ENCODE data around the gene TBRG4. TPM values are rescaled to one million over a fixed set of nuclear protein-coding genes. Genes with fewer than 3 reads are reported as not detected.

TBRG4 gene
- total and polyA plus RNA-seq, 2 donors (not counting 3 experiments of a cell fraction or from before 2014, with no cell fraction given) = 43.7 to 56.7 TPM

DNA sequence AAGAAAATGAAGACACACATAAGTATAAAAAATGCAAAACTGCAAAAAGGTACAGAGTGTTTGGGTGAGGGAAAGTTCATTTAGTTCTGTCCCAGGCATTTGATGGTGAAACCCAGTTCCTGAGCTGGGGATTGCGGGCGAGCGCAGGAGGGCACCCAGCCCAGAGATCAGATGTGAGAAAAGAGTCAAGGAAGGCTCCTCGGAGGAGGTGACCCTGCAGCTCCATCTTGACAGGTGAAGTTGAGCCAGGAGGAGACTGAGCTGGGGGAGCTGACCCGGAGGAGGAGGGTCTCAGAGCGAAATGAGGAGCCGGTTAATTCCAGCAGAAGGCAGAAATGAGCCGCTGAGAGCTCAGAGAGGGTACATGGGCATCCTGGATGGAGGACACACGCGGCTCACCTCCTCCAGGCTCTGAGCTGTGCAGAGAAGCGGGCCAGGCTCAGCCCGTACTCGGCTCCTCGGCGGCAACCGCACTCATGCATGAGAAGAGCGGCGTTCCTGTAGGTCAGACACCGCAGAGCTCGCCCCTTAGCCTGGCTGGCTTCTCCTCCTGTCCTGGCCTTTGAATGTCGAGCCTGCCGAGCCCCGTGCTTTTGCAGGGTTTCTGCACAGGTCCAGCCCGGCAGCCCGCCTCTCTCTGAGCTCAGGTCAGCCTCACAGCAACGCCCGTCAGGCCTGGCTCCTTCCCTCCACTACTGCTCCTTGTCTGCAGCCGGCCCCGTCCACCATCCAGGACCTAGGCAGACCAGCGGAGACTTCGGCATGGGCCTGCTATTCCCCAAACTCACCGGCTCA lies 36.6 kb upstream of the TBRG4 start:
- dilution Hi-C loops (cut with MboI; ENCODE audit: extremely low pct_ligation_motif_present, low sequenced_read_pairs) = no loop called here
- no peaks in the 10 kb centered on the region for H3K79me2 ChIP-seq (ENCODE audit: control insufficient read depth, insufficient read depth, low read length)

More for the DNA sequence above, 36.6 kb upstream of the TBRG4 start:
- H3K4me1 ChIP-seq (ENCODE audit: control insufficient read depth, extremely low read depth, insufficient read depth, low read length) = no peaks in the 10 kb centered on the region
- no peak overlapping the region for H3K4me2 ChIP-seq (ENCODE audit: insufficient read depth, low read length)
- intact Hi-C loops (cut with micrococcal nuclease) = no loop called here
- no peaks in the 10 kb centered on the region for H3K9me1 ChIP-seq (replicated peaks; ENCODE audit: control insufficient read depth, extremely low read depth, insufficient read depth, low read length)
- peaks cover 0 to 6% of the 10 kb centered on the region in 2 experiments for H3K27me3 ChIP-seq (ENCODE audit: control insufficient read depth in 2 of 2, insufficient read depth in 2 of 2, low read length in 2 of 2)
- H3K27ac ChIP-seq (ENCODE audit: insufficient read depth, low read depth, low read length) = no peak overlapping the region
- DNase-seq (ENCODE audit: low read depth, low spot score) (no peak), FAIRE-seq (no peak)
- H2AFZ ChIP-seq (ENCODE audit: low read depth, low read length) = no peak overlapping the region
- BruUV-seq (replicated peaks) = no TSS peak
- no peak overlapping the region for H3K9ac ChIP-seq (replicated peaks; ENCODE audit: extremely low read depth, insufficient read depth, low read length)
- no peaks in the 10 kb centered on the region for H3K9me3 ChIP-seq (replicated peaks; ENCODE audit: control insufficient read depth, insufficient read depth, low read length)
- H3K36me3 ChIP-seq (ENCODE audit: control insufficient read depth in 2 of 2, extremely low read depth in 1 of 2, insufficient read depth in 2 of 2, low read length in 2 of 2) = no peaks in the 10 kb centered on the region
- H4K20me1 ChIP-seq (replicated peaks; ENCODE audit: control insufficient read depth, extremely low read depth, insufficient read depth, low read length) = no peaks in the 10 kb centered on the region
- CTCF ChIA-PET = interaction anchor here (0.7 to 1.1 kb wide), 2 partner anchors 13 to 111 kb away, joined by 3 read pairs; no protein-coding TSS in a partner anchor
- TF ChIP-seq POLR2A (IDR thresholded peaks at IDR 0.05; ENCODE audit: low read depth, low read length) = no peak
- TF ChIP-seq, protein P1, sequence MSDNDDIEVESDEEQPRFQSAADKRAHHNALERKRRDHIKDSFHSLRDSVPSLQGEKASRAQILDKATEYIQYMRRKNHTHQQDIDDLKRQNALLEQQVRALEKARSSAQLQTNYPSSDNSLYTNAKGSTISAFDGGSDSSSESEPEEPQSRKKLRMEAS (IDR thresholded peaks at IDR 0.05; ENCODE audit: insufficient read depth, insufficient read length) = no peak
- no peak for TF ChIP-seq JUN (IDR thresholded peaks at IDR 0.05; ENCODE audit: borderline replicate concordance, insufficient read depth, insufficient read length, low read depth)
- TF ChIP-seq EZH2 (IDR thresholded peaks at IDR 0.05; ENCODE audit: borderline replicate concordance, low read depth, low read length, severe bottlenecking) = no peak
- no peak for TF ChIP-seq GATA2 (IDR thresholded peaks at IDR 0.05; ENCODE audit: insufficient read depth, insufficient read length, low read depth, low read length)
- TF ChIP-seq, protein P2, sequence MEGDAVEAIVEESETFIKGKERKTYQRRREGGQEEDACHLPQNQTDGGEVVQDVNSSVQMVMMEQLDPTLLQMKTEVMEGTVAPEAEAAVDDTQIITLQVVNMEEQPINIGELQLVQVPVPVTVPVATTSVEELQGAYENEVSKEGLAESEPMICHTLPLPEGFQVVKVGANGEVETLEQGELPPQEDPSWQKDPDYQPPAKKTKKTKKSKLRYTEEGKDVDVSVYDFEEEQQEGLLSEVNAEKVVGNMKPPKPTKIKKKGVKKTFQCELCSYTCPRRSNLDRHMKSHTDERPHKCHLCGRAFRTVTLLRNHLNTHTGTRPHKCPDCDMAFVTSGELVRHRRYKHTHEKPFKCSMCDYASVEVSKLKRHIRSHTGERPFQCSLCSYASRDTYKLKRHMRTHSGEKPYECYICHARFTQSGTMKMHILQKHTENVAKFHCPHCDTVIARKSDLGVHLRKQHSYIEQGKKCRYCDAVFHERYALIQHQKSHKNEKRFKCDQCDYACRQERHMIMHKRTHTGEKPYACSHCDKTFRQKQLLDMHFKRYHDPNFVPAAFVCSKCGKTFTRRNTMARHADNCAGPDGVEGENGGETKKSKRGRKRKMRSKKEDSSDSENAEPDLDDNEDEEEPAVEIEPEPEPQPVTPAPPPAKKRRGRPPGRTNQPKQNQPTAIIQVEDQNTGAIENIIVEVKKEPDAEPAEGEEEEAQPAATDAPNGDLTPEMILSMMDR (IDR thresholded peaks at IDR 0.05; ENCODE audit: extremely low read depth in 1 of 2, insufficient read depth in 1 of 2, low read depth in 1 of 2, low read length in 2 of 2) = no peak
- no peak for TF ChIP-seq MYC (IDR thresholded peaks at IDR 0.05; ENCODE audit: low read depth, low read length)
- TF ChIP-seq FOS (IDR thresholded peaks at IDR 0.05; ENCODE audit: borderline replicate concordance, insufficient read depth, low read length) = no peak
- no peak for TF ChIP-seq POLR2AphosphoS5 (IDR thresholded peaks at IDR 0.05; ENCODE audit: insufficient read depth, low read depth, low read length)
- H3K4me3 ChIP-seq (replicated peaks in 1 of 3; ENCODE audit: insufficient read depth in 1 of 3, low read depth in 1 of 3, low read length in 3 of 3) = no peak overlapping the region
- POLR2A ChIA-PET = no interaction called here
